ENCODE results near the gene MGST2. TPM values are rescaled to one million over a fixed set of nuclear protein-coding genes. Genes with fewer than 3 reads are reported as not detected.
"Not testable (repeated sequence)": the region's sequence is repeated elsewhere in the genome, so short reads cannot be mapped to it uniquely, and the experiment has no call there.

Gene MGST2
- total and polyA plus RNA-seq, 4 donors: 69.6 to 170 (median 90.7) TPM

DNA sequence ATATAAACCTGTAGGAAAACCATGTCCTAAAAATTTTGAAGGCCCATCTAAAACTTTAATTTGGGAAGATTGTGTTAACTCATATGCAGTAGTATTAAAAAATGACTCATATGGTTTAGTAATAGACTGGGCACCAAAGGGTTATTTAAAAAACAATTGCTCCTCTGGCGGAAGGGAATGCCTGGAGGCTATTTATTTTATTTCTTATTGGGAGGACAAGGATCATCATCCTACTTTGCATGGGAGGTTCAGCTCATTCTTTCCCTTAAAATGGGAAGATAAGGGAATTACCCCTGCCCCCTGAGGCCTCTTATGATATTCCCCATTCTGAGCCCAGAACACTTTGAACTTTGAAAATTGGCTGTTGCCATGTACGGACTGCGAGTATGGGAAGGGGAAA lies 29.7 kb upstream of the MGST2 start:
- WGBS: 87% methylated on average over 3 of the region's 3 CpGs
- H3K4me1 ChIP-seq (ENCODE audit: control insufficient read depth in 4 of 4, insufficient read depth in 4 of 4, low read length in 3 of 4): peaks cover 0 to 10% (median 0%) of the 10 kb centered on the region in 4 donors
- no peak overlapping the region for H3K9ac ChIP-seq (ENCODE audit: low read depth in 1 of 2, low read length in 2 of 2)
- TF ChIP-seq EGR1 (IDR thresholded peaks at IDR 0.05; ENCODE audit: low read depth in 2 of 2) (no peak), YY1 (IDR thresholded peaks at IDR 0.05) (no peak), HNF4G (IDR thresholded peaks at IDR 0.05) (no peak), SP1 (IDR thresholded peaks at IDR 0.05) (no peak), NR2F2 (IDR thresholded peaks at IDR 0.05) (no peak), TAF1 (conservative IDR thresholded peaks at IDR 0.05) (no peak), FOXA2 (IDR thresholded peaks at IDR 0.05) (no peak), RXRA (IDR thresholded peaks at IDR 0.05) (no peak), JUND (IDR thresholded peaks at IDR 0.05) (no peak), RAD21 (IDR thresholded peaks at IDR 0.05) (no peak), FOXA1 (IDR thresholded peaks at IDR 0.05) (no peak), GABPA (IDR thresholded peaks at IDR 0.05 in 1 of 2, conservative IDR thresholded peaks at IDR 0.05 in 1 of 2) (no peak), HNF4A (conservative IDR thresholded peaks at IDR 0.05) (no peak)
- TF ChIP-seq, protein P1, sequence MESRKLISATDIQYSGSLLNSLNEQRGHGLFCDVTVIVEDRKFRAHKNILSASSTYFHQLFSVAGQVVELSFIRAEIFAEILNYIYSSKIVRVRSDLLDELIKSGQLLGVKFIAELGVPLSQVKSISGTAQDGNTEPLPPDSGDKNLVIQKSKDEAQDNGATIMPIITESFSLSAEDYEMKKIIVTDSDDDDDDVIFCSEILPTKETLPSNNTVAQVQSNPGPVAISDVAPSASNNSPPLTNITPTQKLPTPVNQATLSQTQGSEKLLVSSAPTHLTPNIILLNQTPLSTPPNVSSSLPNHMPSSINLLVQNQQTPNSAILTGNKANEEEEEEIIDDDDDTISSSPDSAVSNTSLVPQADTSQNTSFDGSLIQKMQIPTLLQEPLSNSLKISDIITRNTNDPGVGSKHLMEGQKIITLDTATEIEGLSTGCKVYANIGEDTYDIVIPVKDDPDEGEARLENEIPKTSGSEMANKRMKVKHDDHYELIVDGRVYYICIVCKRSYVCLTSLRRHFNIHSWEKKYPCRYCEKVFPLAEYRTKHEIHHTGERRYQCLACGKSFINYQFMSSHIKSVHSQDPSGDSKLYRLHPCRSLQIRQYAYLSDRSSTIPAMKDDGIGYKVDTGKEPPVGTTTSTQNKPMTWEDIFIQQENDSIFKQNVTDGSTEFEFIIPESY (IDR thresholded peaks at IDR 0.05): no peak
- TF ChIP-seq, protein P2, sequence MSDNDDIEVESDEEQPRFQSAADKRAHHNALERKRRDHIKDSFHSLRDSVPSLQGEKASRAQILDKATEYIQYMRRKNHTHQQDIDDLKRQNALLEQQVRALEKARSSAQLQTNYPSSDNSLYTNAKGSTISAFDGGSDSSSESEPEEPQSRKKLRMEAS (IDR thresholded peaks at IDR 0.05): no peak
- TF ChIP-seq, protein P3, sequence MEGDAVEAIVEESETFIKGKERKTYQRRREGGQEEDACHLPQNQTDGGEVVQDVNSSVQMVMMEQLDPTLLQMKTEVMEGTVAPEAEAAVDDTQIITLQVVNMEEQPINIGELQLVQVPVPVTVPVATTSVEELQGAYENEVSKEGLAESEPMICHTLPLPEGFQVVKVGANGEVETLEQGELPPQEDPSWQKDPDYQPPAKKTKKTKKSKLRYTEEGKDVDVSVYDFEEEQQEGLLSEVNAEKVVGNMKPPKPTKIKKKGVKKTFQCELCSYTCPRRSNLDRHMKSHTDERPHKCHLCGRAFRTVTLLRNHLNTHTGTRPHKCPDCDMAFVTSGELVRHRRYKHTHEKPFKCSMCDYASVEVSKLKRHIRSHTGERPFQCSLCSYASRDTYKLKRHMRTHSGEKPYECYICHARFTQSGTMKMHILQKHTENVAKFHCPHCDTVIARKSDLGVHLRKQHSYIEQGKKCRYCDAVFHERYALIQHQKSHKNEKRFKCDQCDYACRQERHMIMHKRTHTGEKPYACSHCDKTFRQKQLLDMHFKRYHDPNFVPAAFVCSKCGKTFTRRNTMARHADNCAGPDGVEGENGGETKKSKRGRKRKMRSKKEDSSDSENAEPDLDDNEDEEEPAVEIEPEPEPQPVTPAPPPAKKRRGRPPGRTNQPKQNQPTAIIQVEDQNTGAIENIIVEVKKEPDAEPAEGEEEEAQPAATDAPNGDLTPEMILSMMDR (IDR thresholded peaks at IDR 0.05; ENCODE audit: low read depth, low read length, missing input control): no peak
- TF ChIP-seq, protein P4, sequence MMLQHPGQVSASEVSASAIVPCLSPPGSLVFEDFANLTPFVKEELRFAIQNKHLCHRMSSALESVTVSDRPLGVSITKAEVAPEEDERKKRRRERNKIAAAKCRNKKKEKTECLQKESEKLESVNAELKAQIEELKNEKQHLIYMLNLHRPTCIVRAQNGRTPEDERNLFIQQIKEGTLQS (IDR thresholded peaks at IDR 0.05): no peak
- TF ChIP-seq, protein P5, sequence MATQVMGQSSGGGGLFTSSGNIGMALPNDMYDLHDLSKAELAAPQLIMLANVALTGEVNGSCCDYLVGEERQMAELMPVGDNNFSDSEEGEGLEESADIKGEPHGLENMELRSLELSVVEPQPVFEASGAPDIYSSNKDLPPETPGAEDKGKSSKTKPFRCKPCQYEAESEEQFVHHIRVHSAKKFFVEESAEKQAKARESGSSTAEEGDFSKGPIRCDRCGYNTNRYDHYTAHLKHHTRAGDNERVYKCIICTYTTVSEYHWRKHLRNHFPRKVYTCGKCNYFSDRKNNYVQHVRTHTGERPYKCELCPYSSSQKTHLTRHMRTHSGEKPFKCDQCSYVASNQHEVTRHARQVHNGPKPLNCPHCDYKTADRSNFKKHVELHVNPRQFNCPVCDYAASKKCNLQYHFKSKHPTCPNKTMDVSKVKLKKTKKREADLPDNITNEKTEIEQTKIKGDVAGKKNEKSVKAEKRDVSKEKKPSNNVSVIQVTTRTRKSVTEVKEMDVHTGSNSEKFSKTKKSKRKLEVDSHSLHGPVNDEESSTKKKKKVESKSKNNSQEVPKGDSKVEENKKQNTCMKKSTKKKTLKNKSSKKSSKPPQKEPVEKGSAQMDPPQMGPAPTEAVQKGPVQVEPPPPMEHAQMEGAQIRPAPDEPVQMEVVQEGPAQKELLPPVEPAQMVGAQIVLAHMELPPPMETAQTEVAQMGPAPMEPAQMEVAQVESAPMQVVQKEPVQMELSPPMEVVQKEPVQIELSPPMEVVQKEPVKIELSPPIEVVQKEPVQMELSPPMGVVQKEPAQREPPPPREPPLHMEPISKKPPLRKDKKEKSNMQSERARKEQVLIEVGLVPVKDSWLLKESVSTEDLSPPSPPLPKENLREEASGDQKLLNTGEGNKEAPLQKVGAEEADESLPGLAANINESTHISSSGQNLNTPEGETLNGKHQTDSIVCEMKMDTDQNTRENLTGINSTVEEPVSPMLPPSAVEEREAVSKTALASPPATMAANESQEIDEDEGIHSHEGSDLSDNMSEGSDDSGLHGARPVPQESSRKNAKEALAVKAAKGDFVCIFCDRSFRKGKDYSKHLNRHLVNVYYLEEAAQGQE (IDR thresholded peaks at IDR 0.05): no peak
- H3K4me3 ChIP-seq (ENCODE audit: low read depth in 1 of 3, low read length in 3 of 3): no peak overlapping the region
- no peak overlapping the region for H3K27ac ChIP-seq (ENCODE audit: low read depth in 1 of 2, low read length in 2 of 2)
- no peaks in the 10 kb centered on the region for H3K27me3 ChIP-seq (ENCODE audit: control insufficient read depth in 4 of 4, insufficient read depth in 4 of 4, low read length in 3 of 4)
- H3K9me3 ChIP-seq (ENCODE audit: control insufficient read depth in 4 of 4, low read length in 3 of 4): no peaks in the 10 kb centered on the region
- DNase-seq (ENCODE audit: low spot score): no peak
- H3K36me3 ChIP-seq (ENCODE audit: control insufficient read depth in 4 of 4, insufficient read depth in 3 of 4, low read depth in 1 of 4, low read length in 3 of 4): no peaks in the 10 kb centered on the region

DNA sequence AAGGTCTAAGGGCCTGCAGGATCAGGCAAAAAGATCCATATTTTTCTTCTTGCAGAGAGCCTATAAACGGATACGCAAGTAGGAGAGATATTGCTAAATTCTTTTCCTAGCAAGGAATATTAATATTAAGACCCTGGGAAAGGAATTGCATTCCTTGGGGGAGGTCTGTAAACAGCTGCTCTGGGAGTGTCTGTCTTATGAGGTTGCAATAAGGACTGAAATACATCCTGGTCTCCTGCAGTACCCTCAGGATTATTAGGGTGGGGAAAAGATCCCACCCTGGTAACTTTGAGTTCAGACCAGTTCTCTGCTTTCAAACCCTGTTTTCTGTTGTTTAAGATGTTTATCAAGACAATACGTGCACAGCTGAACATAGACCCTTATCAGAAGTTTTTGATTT lies 27.3 kb upstream of the MGST2 start:
- not testable (repeated sequence) for H3K4me1 ChIP-seq (ENCODE audit: control insufficient read depth in 4 of 4, insufficient read depth in 4 of 4, low read length in 3 of 4); H3K36me3 ChIP-seq (ENCODE audit: control insufficient read depth in 4 of 4, insufficient read depth in 3 of 4, low read depth in 1 of 4, low read length in 3 of 4); H3K4me3 ChIP-seq (ENCODE audit: low read depth in 1 of 3, low read length in 3 of 3); H3K9ac ChIP-seq (ENCODE audit: low read depth in 1 of 2, low read length in 2 of 2); H3K9me3 ChIP-seq (ENCODE audit: control insufficient read depth in 4 of 4, low read length in 3 of 4); H3K27me3 ChIP-seq (ENCODE audit: control insufficient read depth in 4 of 4, insufficient read depth in 4 of 4, low read length in 3 of 4); H3K27ac ChIP-seq (ENCODE audit: low read depth in 1 of 2, low read length in 2 of 2); DNase-seq (ENCODE audit: low spot score)
- 90% methylated on average over 3 of the region's 3 CpGs for WGBS
